GM19328 (cell line): ENCODE measurements around the gene SEMA6B.
"Not testable (repeated sequence)": the region's sequence is repeated elsewhere in the genome, so short reads cannot be mapped to it uniquely, and the experiment has no call there.

Experiments used
- ATAC-seq: cut with Tn5 transposase; IDR thresholded peaks from one replicate; pipeline ENCODE4 v1.9.1; 2021; ENCODE audit warnings: mild to moderate bottlenecking, moderate library complexity; ENCODE audit not compliant: unreplicated experiment

The SEMA6B gene

DNA sequence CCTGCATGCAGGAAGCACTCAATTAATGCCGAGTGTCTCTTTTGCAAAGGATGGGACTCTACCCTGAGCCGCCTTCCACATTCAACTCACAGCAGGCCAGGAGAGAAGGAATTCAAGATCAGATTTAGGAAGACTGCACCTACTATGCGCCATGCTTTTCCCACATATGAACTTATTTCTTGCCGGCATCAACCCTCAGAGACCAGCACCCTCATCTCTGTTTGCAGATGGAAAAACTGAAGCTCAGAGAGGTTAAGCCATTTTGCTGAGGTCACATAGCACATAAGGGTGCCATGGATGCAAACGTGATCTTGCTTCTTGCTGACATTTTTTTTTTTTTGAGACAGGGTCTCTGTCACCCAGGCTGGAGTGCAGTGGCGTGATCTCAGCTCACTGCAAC lies 14.2 kb upstream of the SEMA6B start:
- no peak for ATAC-seq

DNA sequence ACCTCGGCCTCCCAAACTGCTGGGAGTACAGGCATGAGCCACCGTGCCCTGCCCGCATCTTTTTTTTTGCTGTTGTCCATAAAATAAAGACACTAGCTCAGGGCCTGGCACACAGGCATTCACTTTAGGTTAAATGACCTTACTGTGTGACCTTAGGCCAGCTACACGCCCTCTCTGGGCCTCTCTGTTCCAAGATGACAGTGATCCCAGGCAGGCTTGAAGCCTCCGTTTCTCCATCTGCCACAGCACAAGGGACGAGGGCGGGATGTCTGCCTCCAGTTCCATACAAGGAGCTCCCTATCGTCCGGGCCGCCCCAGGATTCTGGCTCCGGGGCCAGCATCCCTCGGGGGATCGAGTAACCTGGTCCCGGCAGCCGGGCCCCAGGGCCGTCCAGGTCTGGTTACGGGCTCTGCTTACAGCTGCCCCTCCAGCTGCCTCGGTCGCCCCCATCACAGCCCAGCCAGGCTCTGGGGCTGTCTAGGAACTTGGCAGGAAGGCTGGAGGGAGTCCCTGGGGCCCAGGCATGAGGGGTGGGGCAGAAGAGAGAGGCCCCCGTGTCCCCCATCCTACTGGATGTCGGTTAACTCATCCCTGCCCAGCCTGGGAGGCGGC lies 11.9 kb upstream of the SEMA6B start:
- no peak for ATAC-seq

DNA sequence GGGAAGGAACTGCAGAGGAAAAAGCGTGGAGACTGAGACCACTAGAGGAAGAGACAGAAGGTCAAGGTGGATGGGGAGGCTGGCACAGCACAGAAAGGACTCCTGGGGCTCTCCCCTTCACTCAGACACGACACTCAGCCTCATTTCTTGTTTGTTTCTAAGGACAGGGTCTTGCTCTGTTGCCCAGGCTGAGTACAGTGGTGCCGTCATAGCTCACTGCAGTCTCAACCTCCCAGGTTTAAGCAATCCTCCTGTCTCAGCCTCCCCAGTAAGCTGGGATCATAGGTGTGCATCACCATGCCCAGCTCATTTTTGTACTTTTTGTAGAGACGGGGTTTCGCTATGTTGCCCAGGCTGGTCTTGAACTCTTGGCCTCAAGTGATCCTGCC lies 11.4 kb upstream of the SEMA6B start:
- no peak for ATAC-seq

DNA sequence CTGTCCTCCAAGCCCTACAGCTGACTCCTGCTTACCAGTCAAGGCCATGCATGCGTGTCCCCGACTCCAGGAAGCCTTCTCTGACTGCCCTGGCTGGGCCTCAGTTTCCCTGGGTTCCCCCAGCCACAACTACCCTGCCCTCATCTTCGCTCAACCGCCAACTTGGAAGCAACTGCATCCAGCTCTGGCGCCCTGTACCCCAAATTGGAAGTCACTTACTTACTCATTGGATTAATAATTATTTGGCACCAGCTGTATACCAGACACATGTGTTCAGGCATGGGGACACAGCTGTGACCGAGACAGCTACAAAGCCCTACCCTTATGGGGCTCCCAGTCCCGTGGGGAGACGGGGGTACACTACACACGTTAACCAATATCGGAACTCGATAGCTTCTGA lies 10.9 kb upstream of the SEMA6B start:
- ATAC-seq, result no peak

DNA sequence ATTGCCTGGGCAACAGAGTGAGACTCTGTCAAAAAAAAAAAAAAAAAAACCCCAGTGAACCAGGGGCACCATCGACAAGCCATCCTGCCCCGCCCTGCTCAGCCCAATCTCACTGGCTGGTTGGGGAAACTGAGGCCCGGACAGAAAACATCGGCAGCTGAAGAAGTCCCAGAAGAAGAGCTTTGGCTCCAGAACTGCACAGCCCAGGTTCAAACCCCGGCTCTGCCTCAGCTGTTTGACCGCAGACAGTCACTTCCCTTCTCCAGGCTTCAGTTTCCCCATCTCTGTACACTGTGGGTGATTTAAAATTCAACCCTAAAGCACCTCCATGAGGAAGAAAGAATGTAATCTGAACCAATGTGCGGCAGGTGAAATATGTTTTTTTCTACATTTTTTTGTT lies 9.4 kb upstream of the SEMA6B start:
- ATAC-seq, result no peak

DNA sequence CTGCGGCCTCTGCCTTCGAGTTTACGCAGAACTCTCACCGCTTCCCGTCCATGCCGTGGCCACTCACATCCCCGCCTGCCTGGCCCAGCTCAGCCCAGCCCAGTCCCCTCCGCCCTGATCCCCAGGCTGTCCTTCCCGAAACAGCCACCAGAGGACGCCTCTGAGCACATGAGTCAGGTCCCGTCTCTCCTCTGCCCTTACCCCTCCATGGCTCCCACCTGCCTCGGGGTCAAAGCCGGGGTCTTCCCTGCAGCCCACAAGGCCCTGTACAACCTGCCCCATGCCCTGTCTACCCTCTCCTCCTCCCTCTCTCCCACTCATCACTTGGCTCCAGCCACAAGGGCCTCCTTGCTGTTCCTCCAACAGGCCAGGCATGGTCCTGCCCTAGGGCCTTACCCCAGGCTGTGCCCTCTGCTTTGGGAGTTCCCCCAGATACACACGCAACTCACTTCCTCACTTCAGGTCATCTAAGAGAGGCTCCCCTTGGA lies 8.1 kb upstream of the SEMA6B start:
- no peak for ATAC-seq

DNA sequence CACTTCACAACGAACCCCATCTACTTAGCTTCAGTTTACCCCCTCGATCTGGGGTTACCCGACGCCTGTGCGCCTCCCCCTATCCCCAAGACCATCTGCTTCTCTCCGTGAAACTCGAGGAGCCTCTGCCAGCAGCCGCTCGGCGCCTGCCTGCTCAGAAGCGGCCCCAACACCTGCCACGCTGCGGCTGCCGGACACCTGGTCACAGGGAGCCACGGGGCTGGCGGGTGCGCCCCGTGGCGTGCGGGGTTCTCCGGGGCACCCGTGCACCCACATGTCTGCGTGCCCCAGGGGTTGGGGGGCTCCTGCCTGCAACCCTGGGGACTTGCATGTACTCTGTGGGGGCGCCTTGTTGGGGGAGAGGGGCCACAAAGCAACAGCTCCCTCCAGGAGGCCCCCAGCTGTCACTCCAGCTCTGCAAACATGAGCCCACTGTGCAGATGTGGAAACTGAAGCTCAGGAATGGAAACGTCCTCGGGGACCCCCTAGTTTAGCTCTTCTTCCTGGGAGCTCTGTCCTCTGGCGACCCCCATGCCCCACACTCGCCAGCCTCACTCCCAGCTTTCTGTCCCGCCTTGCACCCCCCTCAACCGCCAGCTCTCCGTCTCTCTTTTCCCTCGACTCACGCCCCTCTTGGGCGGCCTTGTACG lies 7.0 kb upstream of the SEMA6B start:
- ATAC-seq, result no peak

DNA sequence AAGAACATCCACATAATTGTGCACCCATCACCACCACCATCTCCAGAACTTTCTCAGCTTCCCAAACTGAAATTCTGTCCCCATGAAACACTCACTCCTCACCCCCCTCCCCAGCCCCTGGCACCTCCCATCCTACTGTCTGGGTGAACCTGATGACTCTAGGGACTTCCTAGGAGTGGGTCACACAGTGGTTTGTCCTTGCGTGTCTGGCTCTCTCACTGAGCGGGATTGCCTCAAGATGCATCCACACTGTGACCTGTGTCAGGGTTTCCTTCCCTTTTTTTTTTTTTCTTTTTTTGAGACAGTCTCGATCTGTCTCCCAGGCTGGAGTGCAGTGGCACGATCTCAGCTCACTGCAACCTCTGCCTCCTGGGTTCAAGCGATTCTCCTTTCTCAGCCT lies 4.1 kb upstream of the SEMA6B start:
- not testable (repeated sequence) for ATAC-seq

DNA sequence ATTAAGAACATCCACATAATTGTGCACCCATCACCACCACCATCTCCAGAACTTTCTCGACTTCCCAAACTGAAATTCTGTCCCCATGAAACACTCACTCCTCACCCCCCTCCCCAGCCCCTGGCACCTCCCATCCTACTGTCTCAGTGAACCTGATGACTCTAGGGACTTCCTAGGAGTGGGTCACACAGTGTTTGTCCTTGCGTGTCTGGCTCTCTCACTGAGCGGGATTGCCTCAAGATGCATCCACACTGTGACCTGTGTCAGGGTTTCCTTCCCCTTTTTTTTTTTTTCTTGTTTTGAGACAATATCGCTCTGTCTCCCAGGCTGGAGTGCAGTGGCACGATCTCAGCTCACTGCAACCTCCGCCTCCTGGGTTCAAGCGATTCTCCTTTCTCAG lies 2.6 kb upstream of the SEMA6B start:
- not testable (repeated sequence) for ATAC-seq

DNA sequence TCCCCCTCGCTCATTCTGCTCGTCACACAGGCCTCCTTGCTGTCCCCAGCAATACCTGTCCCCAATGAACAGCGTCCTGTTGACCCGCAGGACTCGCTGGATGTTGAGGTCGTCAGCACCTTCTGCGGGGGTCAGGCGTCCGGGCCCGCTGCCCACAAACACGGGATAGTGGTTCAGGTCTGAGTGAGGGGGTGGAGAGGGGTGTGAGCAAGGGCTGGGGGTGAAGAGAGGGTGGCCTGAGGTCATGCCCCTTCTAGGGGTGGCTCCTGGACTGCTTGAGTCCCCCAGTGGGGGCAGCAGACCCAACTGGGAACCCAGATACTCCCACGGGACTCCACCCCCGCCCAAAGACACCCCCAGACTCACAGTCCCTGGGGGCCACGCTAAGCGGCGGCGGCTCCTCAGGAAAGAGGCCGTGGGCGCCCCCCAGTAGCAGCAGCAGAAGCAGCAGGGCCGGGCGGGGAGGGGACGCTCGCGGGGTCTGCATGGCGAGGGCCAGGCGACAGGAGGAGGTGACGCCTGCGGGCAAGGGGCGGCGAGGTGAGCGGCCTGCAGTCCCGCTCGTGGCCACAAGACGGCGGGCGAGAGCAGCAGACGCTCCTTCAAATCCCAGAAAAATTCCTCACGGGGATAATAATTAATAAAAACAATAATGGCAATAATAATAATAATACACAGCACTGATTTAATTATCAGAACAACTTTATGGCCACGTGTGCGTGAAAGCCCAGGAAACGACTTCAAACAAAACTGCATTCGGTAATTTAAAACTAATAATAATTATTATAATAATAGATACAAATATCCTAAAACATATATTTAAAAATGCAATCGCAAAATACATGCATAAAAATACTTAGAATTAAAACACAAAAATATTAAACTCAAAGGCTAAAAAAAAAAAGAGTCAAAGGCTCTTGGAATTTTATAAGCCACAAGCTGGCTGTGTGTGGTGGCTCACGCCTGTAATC lies 1.2 kb downstream of the SEMA6B start:
- no peak for ATAC-seq

DNA sequence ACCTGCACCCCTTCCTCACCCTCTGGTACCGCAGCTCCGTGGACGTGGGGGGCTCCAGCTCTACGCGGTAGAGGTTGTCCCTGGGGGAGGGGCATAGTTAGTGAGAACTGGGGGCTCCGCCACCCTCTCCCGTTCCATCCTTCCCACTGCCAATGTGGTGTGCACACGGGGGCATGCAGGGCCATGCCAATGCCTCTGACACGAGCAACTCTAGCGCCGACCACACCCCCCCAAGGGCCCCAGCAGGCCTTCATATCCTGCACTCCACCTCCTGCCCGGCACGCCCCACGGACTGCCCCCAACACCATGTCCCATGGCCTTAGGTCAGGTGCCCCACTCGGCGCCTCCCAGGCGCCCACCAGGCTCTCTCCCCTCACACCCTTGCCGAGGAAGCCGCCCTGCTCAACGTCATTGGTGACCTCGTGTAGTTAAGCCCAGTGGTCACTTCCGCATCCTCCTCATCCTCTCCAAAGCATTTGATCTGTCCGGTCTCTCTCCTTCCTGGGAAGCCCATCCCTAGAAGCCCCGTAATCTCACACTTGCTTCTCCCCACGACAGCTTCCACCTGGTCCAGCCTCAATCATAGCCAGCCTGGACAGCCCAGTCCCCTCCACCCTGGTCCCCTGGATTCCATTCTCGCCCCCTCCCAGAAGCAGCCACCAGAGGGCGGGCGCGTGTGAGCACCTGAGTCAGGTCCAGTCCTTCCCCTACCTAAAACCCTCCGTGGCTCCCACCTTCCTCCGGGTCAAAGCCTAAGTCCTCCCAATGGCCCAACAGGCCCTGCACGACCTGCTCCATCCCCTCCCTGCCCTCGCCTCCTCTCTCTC lies 2.1 kb downstream of the SEMA6B start:
- no peak for ATAC-seq

DNA sequence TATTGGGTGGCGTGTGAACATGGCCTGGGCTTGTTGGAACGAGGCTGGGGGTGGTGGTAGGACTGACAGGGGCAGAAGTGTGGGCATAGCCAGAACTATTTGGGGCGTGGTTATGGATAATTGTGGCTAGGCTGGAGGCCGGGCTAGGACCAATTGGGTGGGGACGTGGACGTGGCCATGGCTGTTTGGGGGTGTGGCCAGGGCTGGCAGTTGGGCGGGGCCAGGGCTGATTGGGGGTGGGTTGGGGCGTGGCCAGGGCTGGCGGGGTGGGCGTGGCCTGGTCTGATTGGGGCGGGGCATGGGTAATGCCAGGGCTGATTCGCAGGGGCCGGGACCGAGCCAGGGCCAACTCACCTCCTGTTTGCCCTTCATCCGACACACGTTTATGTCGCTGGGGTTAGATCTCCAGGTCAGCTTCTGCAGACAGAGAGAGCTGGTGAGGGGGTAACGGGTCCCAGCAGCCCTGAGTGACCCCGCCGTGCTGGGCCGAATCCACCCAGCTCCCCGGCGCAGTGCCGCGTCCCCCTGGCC lies 2.8 kb downstream of the SEMA6B start:
- ATAC-seq, result no peak

DNA sequence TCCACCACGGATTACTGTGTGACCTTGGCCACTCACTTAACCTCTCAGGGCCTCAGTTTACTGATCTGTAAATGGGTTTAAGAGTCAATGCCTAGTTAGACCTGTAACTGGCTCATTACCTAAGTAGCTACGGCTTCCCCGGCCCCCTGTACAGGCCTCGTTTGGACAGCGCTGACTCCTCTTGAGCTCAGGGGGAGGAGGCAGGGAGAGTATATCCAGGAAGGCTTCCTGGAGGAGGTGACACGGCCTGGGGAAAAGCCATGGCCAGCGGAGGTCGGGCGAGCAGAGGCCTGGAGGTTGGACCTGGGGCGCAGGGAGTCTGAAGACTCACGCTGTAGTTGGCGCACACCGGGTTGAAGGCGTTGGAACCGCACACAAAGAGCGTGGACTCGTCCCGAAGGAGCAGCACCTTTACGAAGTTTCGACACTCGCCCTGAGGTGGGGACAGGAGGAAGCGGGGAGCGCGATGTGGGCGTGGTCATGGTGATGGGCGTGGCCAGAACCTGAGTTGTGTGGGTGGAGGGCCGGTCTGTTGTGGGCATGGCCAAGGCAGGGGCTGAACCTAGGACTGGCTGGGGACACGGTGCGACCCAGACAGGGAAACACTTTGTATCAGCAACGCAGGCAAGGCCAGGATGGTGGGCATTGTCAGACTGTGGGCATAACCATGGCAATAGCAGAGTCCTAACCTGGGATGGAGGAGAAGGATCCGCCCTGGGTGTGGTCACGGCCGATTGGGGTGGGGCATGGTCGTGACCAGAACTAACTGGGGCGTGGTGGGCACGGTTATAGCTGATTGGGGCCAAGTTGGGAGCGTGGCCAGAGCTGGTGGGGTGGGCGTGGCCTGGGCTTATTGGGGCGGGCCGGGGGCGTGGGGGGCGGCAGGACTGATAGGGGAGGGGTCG lies 3.6 kb downstream of the SEMA6B start:
- ATAC-seq, result no peak

DNA sequence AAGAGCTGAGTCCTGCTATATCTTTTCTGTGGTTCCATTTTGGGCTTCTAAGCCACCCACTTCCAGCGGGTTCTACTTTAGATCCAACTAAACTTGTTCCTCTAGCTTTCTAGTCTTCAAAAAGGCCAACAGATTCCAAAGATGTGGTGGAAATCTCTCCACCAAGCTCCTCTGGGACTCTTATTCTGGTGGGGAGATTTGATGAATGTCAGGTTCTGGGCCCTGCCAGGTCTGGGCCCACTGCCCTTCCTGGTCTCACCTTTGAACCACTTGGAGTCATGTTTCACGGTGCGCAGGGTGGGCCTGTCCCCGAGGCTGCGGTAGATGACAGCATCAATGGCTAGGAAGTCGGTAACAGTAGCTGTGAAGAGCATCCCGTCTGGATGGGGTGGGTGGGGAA lies 4.8 kb downstream of the SEMA6B start:
- ATAC-seq, result no peak

DNA sequence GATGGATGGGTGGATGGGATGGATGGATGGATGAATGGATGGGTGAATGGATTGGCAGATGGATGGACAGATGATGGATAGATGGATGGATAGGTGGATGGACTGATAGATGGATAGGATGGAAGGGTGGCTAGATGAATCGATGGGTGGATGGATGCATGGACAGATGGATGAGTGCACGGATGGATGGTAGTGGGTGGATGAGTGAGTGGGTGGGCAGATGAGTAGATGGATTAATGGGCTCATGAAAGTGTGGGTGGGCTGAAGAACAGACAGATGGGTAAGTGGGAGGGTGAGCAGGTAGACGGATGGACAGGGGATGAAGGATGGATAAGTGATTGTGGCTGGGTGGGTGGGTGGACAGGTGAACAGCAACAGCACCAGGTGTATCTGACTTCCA lies 5.7 kb downstream of the SEMA6B start:
- ATAC-seq, result no peak

DNA sequence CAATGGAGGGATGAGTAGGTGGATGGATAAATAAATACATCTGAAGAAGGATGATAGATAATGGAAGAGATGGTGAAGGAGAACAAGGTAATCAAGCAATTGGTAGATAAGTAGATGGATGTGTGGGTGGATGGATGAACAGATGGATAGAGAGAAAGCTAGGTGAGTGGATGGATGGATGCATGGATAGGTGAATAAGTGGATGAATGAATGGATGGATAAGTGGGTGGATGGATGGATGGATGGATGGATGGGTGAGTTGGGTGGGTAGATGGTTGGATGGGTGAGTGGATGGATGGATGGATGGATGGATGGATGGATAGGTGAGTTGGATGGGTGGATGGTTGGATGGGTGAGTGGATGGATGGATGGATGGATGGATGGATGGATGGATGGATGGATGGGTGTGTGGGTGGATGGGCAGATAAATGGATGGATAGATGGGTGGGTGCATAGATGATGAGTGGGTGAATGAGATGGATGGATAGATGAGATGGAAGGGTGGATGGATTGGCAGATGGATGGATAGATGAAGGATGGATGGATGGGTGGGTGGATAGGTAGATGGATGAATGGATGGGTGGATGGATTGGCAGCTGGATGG lies 6.3 kb downstream of the SEMA6B start:
- ATAC-seq, result no peak

DNA sequence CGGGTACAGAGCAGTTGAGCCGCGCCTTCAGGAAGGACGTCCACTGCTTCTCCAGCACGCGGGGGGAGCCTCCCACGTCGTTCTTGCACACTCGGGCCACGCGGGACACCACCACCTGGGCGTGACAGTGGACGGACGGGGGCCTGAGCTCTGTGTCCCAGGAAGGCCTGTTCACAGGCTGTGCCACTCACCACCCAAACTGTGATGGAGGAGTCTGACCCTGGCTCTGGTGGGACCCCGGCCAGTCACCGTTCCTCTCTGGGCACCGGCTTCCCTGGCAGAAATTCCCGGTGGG lies 7.0 kb downstream of the SEMA6B start:
- no peak for ATAC-seq

DNA sequence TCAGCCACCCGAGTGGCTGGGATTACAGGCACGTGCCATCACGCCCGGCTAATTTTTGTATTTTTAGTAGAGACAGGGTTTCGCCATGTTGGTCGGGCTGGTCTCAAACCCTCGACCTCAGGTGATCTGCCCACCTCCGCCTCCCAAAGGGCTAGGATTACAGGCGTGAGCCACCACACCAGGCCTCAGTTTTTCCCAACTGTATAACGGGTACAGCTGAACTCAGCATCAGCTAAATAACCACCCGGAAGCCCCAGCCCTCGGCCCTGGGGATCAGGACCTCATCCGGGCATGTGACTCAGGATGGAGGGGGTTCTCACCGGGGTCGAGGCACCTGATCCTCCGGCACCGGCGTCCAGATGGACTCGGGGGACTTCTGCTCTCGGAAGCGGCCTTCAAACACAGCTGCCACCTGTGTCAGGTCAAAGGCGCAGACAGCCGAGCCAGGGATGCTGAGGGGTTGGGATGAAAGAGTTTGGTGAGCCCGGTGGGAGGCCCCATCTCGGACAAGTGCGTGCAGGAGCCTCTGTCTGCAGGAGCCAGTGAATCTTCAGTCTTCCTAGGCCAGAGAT lies 8.9 kb downstream of the SEMA6B start:
- ATAC-seq, result no peak

DNA sequence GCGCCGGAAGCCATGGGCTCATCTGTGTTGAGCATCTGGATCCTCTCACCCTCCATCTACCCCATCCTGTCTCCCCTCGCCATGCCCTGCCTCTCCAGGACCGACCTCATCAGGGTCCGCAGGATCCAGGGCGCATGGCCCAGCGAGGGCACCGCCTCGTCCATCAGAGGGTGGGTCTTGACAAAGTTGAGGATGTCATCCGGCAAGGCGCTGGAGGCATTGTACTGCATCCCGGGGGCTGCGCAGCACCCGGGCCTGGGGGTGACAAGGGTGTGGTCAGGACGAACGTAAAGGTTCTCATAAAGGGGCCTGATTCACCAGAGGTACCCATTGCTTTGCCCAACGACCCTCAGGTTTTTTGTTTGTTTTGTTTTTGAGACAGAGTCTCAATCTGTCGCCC lies 9.5 kb downstream of the SEMA6B start:
- ATAC-seq, result no peak
